ENCODE data around the gene COL6A1.
"Not testable (repeated sequence)": the region's sequence is repeated elsewhere in the genome, so short reads cannot be mapped to it uniquely, and the experiment has no call there.

The COL6A1 gene

GRCh38 chr21:45957981-45958600, 23.5 kb upstream of the COL6A1 start:
- H3K4me3 ChIP-seq (replicated peaks; ENCODE audit: low read depth, low read length), result no peak overlapping the region
- TF ChIP-seq CTCF (IDR thresholded peaks at IDR 0.05; ENCODE audit: low read depth, low read length, missing control alignments), result no peak
- DNase-seq (ENCODE audit: extremely low read depth, low read depth), result no peak

GRCh38 chr21:45959182-45959581, 22.4 kb upstream of the COL6A1 start:
- no peak for TF ChIP-seq CTCF (IDR thresholded peaks at IDR 0.05; ENCODE audit: low read depth, low read length, missing control alignments)
- H3K4me3 ChIP-seq (replicated peaks; ENCODE audit: low read depth, low read length), result no peak overlapping the region
- no peak for DNase-seq (ENCODE audit: extremely low read depth, low read depth)

GRCh38 chr21:45959779-45960390, 21.7 kb upstream of the COL6A1 start:
- no peak for DNase-seq (ENCODE audit: extremely low read depth, low read depth)
- no peak overlapping the region for H3K4me3 ChIP-seq (replicated peaks; ENCODE audit: low read depth, low read length)
- TF ChIP-seq CTCF (IDR thresholded peaks at IDR 0.05; ENCODE audit: low read depth, low read length, missing control alignments), result no peak

GRCh38 chr21:45961408-45961807, 20.2 kb upstream of the COL6A1 start:
- not testable (repeated sequence) for H3K4me3 ChIP-seq (replicated peaks; ENCODE audit: low read depth, low read length)

GRCh38 chr21:45962531-45963231, 18.9 kb upstream of the COL6A1 start:
- no peak overlapping the region for H3K4me3 ChIP-seq (replicated peaks; ENCODE audit: low read depth, low read length)
- no peak for DNase-seq (ENCODE audit: extremely low read depth, low read depth)
- no peak for TF ChIP-seq CTCF (IDR thresholded peaks at IDR 0.05; ENCODE audit: low read depth, low read length, missing control alignments)

More at GRCh38 chr21:45961408-45961807, 20.2 kb upstream of the COL6A1 start:
- DNase-seq (ENCODE audit: extremely low read depth, low read depth), result not testable (repeated sequence)

- no peak for TF ChIP-seq CTCF (IDR thresholded peaks at IDR 0.05; ENCODE audit: low read depth, low read length, missing control alignments)
- H3K4me3 ChIP-seq (replicated peaks; ENCODE audit: low read depth, low read length), result no peak overlapping the region
- DNase-seq (ENCODE audit: extremely low read depth, low read depth), result no peak
Measured at GRCh38 chr21:45963232-45963570, 18.4 kb upstream of the COL6A1 start.

- no peak for DNase-seq (ENCODE audit: extremely low read depth, low read depth)
- no peak for TF ChIP-seq CTCF (IDR thresholded peaks at IDR 0.05; ENCODE audit: low read depth, low read length, missing control alignments)
- no peak overlapping the region for H3K4me3 ChIP-seq (replicated peaks; ENCODE audit: low read depth, low read length)
Measured at GRCh38 chr21:45964649-45965048, 16.9 kb upstream of the COL6A1 start.

Data from HFF-Myc (cell line).